Measurements from ENCODE around the gene TNC.

DNA sequence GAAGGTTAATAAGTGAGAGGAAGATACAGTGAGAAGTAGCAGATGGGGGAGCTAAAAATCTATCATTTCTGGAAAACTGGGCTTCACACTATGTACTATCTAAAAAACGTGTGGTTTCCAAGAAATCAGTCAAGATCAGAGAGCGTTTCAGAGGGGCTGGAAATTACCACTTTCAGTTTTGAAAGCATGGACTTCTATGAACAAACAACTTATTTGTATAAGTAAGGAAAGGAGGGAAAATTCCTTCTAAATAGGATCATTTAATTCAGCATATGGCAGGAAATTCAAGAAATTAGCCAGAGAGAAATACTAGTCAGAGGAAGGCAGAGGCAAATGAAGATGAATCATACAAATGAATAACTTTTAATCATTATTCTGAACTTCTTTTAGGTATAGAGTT, 11.3 kb downstream of the TNC start:
- TF ChIP-seq POLR2A (IDR thresholded peaks at IDR 0.05; ENCODE audit: low read length): no peak
- TF ChIP-seq GATA1 (IDR thresholded peaks at IDR 0.05; ENCODE audit: low read depth, low read length): no peak

Data from erythroblast (primary cell).